Brain microvascular endothelial cell (primary cell): Measurements from ENCODE around the gene ADAMTS17.

ENCODE experiments used
- DNase-seq: peaks from one replicate; pipeline ENCODE4 v3.0.0-alpha.2; 2020
- H3K27ac ChIP-seq: fragments of 250-450 bp; sonication (Bioruptor Pico); 2 replicates; pipeline ENCODE4 v1.5.1; 2020; ENCODE audit warnings: mild to moderate bottlenecking, moderate library complexity
- H3K27me3 ChIP-seq: fragments of 250-450 bp; sonication (Bioruptor Pico); replicated peaks from 2 replicates; pipeline ENCODE4 v1.5.1; 2020; ENCODE audit warnings: mild to moderate bottlenecking
- H3K36me3 ChIP-seq: fragments of 250-450 bp; sonication (Bioruptor Pico); replicated peaks from 2 replicates; pipeline ENCODE4 v1.5.1; 2020; ENCODE audit warnings: mild to moderate bottlenecking
- H3K4me3 ChIP-seq: 2 replicates; pipeline ENCODE4 v1.5.1; 2011; ENCODE audit warnings: low read depth, mild to moderate bottlenecking, control low read depth, low read length, moderate library complexity
- CTCF ChIP-seq: IDR thresholded peaks from 2 replicates; pipeline ENCODE4 v1.5.1; 2011; ENCODE audit warnings: low read depth, mild to moderate bottlenecking, moderate library complexity, low read length, control low read depth, inconsistent platforms; ENCODE audit errors: missing control alignments
- in situ Hi-C: cut with HindIII; loops from 2 replicates; pipeline ENCODE4 v1.10.0; 2017; ENCODE audit warnings: low sequenced_read_pairs, low pct_ligation_motif_present

Gene ADAMTS17

GRCh38 chr15:100297812-100298211 is 44.0 kb downstream of the ADAMTS17 start:
- H3K27ac ChIP-seq, result no peak overlapping the region
- H3K4me3 ChIP-seq, result no peak overlapping the region
- no peaks in the 10 kb centered on the region for H3K36me3 ChIP-seq
- in situ Hi-C loops, result no loop called here
- no peaks in the 10 kb centered on the region for H3K27me3 ChIP-seq
- DNase-seq, result no peak
- TF ChIP-seq CTCF, result no peak

GRCh38 chr15:100295939-100296565 is 45.7 kb downstream of the ADAMTS17 start:
- in situ Hi-C loops, result no loop called here
- DNase-seq, result no peak
- H3K27me3 ChIP-seq, result no peaks in the 10 kb centered on the region

GRCh38 chr15:100292010-100292409 is 49.8 kb downstream of the ADAMTS17 start:
- Histone ChIP-seq H3K36me3 (no peaks in the 10 kb centered on the region), H3K27me3 (no peaks in the 10 kb centered on the region), H3K27ac (no peak overlapping the region), H3K4me3 (no peak overlapping the region)
- DNase-seq, result no peak
- no peak for TF ChIP-seq CTCF
- in situ Hi-C loops, result no loop called here

More at GRCh38 chr15:100295939-100296565, 45.7 kb downstream of the ADAMTS17 start:
- no peak for TF ChIP-seq CTCF
- no peaks in the 10 kb centered on the region for H3K36me3 ChIP-seq
- H3K27ac ChIP-seq, result no peak overlapping the region
- no peak overlapping the region for H3K4me3 ChIP-seq

- Histone ChIP-seq H3K4me3 (no peak overlapping the region), H3K27me3 (no peaks in the 10 kb centered on the region), H3K36me3 (no peaks in the 10 kb centered on the region), H3K27ac (no peak overlapping the region)
- DNase-seq, result no peak
- TF ChIP-seq CTCF, result no peak
- in situ Hi-C loops, result no loop called here
Measured at GRCh38 chr15:100291106-100291505, 50.7 kb downstream of the ADAMTS17 start.

GRCh38 chr15:100285641-100286295 is 56.0 kb downstream of the ADAMTS17 start:
- H3K36me3 ChIP-seq, result no peaks in the 10 kb centered on the region
- no peak for TF ChIP-seq CTCF
- in situ Hi-C loops, result no loop called here
- no peaks in the 10 kb centered on the region for H3K27me3 ChIP-seq
- H3K27ac ChIP-seq, result no peak overlapping the region
- DNase-seq, result no peak
- H3K4me3 ChIP-seq, result no peak overlapping the region

GRCh38 chr15:100284701-100285100 is 57.1 kb downstream of the ADAMTS17 start:
- no peak for TF ChIP-seq CTCF
- Histone ChIP-seq H3K27ac (no peak overlapping the region), H3K27me3 (no peaks in the 10 kb centered on the region), H3K4me3 (no peak overlapping the region), H3K36me3 (no peaks in the 10 kb centered on the region)
- in situ Hi-C loops, result no loop called here
- DNase-seq, result no peak
